ENCODE measurements around the gene GPR68.
A peak's percentile ranks its signal among the peaks of the same experiment; 100 is the strongest.

GRCh38 chr14:91286530-91286937, 42.0 kb upstream of the GPR68 start:
- TF ChIP-seq CTCF (tag by site-specific recombination; IDR thresholded peaks at IDR 0.05) = peak; percentile 83
- TF ChIP-seq ZNF146 (tag by site-specific recombination; IDR thresholded peaks at IDR 0.05) = no peak
